ENCODE results near the gene MTRR. TPM values are rescaled to one million over a fixed set of nuclear protein-coding genes. Genes with fewer than 3 reads are reported as not detected.

MTRR gene
- total and polyA plus RNA-seq, 2 donors (not counting 1 experiment from before 2014, with no cell fraction given), result 25.5 to 67.8 TPM

- H4K20me1 ChIP-seq (ENCODE audit: control insufficient read depth, insufficient read depth, low read length, poor library complexity, severe bottlenecking), result peaks cover 13% of the 10 kb centered on the region
- CTCF ChIA-PET, result interaction anchor here (1.5 kb wide), 1 partner anchor 41 kb away, joined by 3 read pairs; no protein-coding TSS in a partner anchor
- TF ChIP-seq CTCF (IDR thresholded peaks at IDR 0.05) (no peak), EZH2 (IDR thresholded peaks at IDR 0.05; ENCODE audit: borderline replicate concordance, insufficient read depth, low read depth, low read length, poor library complexity, severe bottlenecking) (no peak)
- H3K4me3 ChIP-seq (ENCODE audit: control extremely low read depth in 1 of 5, extremely low read depth in 1 of 5, insufficient read depth in 1 of 5, low read depth in 2 of 5, low read length in 4 of 5), result no peak overlapping the region
- peaks cover 47% of the 10 kb centered on the region for H3K79me2 ChIP-seq (ENCODE audit: control insufficient read depth, insufficient read depth, low read length)
- no peaks in the 10 kb centered on the region for H3K9me3 ChIP-seq (ENCODE audit: control extremely low read depth in 1 of 3, control insufficient read depth in 2 of 3, insufficient read depth in 1 of 3, low read length in 2 of 3)
- H3K4me1 Mint-ChIP-seq, result peaks cover 37% of the 10 kb centered on the region
- no peak for ATAC-seq (ENCODE audit: low read depth)
- H3K27ac ChIP-seq (ENCODE audit: low read length in 2 of 2), result no peak overlapping the region
- no peak overlapping the region for H2AFZ ChIP-seq (ENCODE audit: insufficient read depth, low read depth, low read length, poor library complexity, severe bottlenecking)
- intact Hi-C loops (cut with micrococcal nuclease), result no loop called here
- peaks cover 5 to 37% of the 10 kb centered on the region in 2 experiments for H3K36me3 ChIP-seq (replicated peaks in 1 of 2; ENCODE audit: control extremely low read depth in 1 of 2, control insufficient read depth in 1 of 2, extremely low read depth in 1 of 2, insufficient read depth in 2 of 2, low read length in 1 of 2)
- POLR2A ChIA-PET, result no interaction called here
- no peak overlapping the region for H3K9ac ChIP-seq (ENCODE audit: low read length)
- no peaks in the 10 kb centered on the region for H3K27me3 ChIP-seq (replicated peaks in 1 of 4; ENCODE audit: control extremely low read depth in 1 of 4, control insufficient read depth in 3 of 4, insufficient read depth in 4 of 4, low read length in 3 of 4)
- H3K4me2 ChIP-seq (replicated peaks; ENCODE audit: low read depth, low read length, poor library complexity, severe bottlenecking), result no peak overlapping the region
- H3K4me1 ChIP-seq (ENCODE audit: control insufficient read depth in 2 of 2, insufficient read depth in 2 of 2, low read length in 2 of 2), result peaks cover 10 to 11% of the 10 kb centered on the region in 2 donors
- H3K27me3 Mint-ChIP-seq, result no peaks in the 10 kb centered on the region
- WGBS (ENCODE audit: insufficient coverage), result 100% methylated on average over 1 of the region's 4 CpGs
- no peak overlapping the region for H3K27ac Mint-ChIP-seq
- DNase-seq, result no peak
- no peak overlapping the region for H3K4me3 Mint-ChIP-seq
- no peaks in the 10 kb centered on the region for H3K9me3 Mint-ChIP-seq (ENCODE audit: insufficient read depth)
Observed at GRCh38 chr5:7875151-7875550, 6.2 kb downstream of the MTRR start.

GRCh38 chr5:7876867-7877266, 7.9 kb downstream of the MTRR start:
- Histone ChIP-seq H3K9ac (ENCODE audit: low read length) (no peak overlapping the region), H3K27me3 (replicated peaks in 1 of 4; ENCODE audit: control extremely low read depth in 1 of 4, control insufficient read depth in 3 of 4, insufficient read depth in 4 of 4, low read length in 3 of 4) (no peaks in the 10 kb centered on the region), H3K4me3 (ENCODE audit: control extremely low read depth in 1 of 5, extremely low read depth in 1 of 5, insufficient read depth in 1 of 5, low read depth in 2 of 5, low read length in 4 of 5) (no peak overlapping the region), H3K4me1 (ENCODE audit: control insufficient read depth in 2 of 2, insufficient read depth in 2 of 2, low read length in 2 of 2) (no peaks in the 10 kb centered on the region), H3K36me3 (replicated peaks in 1 of 2; ENCODE audit: control extremely low read depth in 1 of 2, control insufficient read depth in 1 of 2, extremely low read depth in 1 of 2, insufficient read depth in 2 of 2, low read length in 1 of 2) (peaks cover 6 to 47% of the 10 kb centered on the region in 2 experiments), H2AFZ (ENCODE audit: insufficient read depth, low read depth, low read length, poor library complexity, severe bottlenecking) (no peak overlapping the region), H4K20me1 (ENCODE audit: control insufficient read depth, insufficient read depth, low read length, poor library complexity, severe bottlenecking) (peaks cover 9% of the 10 kb centered on the region), H3K4me2 (replicated peaks; ENCODE audit: low read depth, low read length, poor library complexity, severe bottlenecking) (no peak overlapping the region), H3K27ac (ENCODE audit: low read length in 2 of 2) (no peak overlapping the region), H3K9me3 (ENCODE audit: control extremely low read depth in 1 of 3, control insufficient read depth in 2 of 3, insufficient read depth in 1 of 3, low read length in 2 of 3) (no peaks in the 10 kb centered on the region), H3K79me2 (ENCODE audit: control insufficient read depth, insufficient read depth, low read length) (peaks cover 30% of the 10 kb centered on the region)
- Mint-ChIP-seq H3K9me3 (ENCODE audit: insufficient read depth) (no peaks in the 10 kb centered on the region), H3K4me1 (peaks cover 20% of the 10 kb centered on the region), H3K27me3 (no peaks in the 10 kb centered on the region), H3K27ac (no peak overlapping the region), H3K4me3 (no peak overlapping the region)
- intact Hi-C loops (cut with micrococcal nuclease), result no loop called here
- TF ChIP-seq CTCF (IDR thresholded peaks at IDR 0.05), result no peak
- no peak for TF ChIP-seq EZH2 (IDR thresholded peaks at IDR 0.05; ENCODE audit: borderline replicate concordance, insufficient read depth, low read depth, low read length, poor library complexity, severe bottlenecking)
- no CpG with 5 or more reads among the region's 3 CpGs for WGBS (ENCODE audit: insufficient coverage)
- ATAC-seq (ENCODE audit: low read depth) (no peak), DNase-seq (no peak)
- ChIA-PET POLR2A (no interaction called here), CTCF (no interaction called here)

Data from B cell (primary cell).